HCT116 (cell line): ENCODE results near the gene EHF. TPM values are rescaled to one million over a fixed set of nuclear protein-coding genes. Genes with fewer than 3 reads are reported as not detected.

Experiments
- ATAC-seq: fragments of 200-7000 bp; cut with Tn5 transposase; 2 replicates; pipeline ENCODE4 v1.9.1; 2020; ENCODE audit warnings: mild to moderate bottlenecking, moderate library complexity
- BruUV-seq: library from RNA; stranded (reverse); fragments of 400-500 nt; replicated peaks from 2 replicates; lab custom pipeline; 2021; lab: Mats Ljungman, UMichigan
- CTCF ChIA-PET: fragments of 300-600 bp; sonication (Branson Sonifier 250); formaldehyde crosslinking; loops from one replicate; lab custom pipeline; 2021; ENCODE audit warnings: antibody characterized with exemption; lab: Charles Lee
- POLR2A ChIA-PET: fragments of 300-600, 350-600 bp; sonication (Branson Sonifier 250); formaldehyde crosslinking; loops from one replicate; lab custom pipeline; 2021; ENCODE audit warnings: antibody characterized with exemption; lab: Charles Lee
- RAD21 ChIA-PET, 2 experiments: fragments of 300-600 bp; sonication (Branson Sonifier 250); formaldehyde crosslinking; loops; one replicate each; lab custom pipeline; 2023; ENCODE audit warnings: low total read pairs in 2 of 2; ENCODE audit not compliant: uncharacterized antibody in 2 of 2, unreplicated experiment in 2 of 2, low non-redundant PET in 1 of 2; lab: Charles Lee
- DNase-seq: peaks from one replicate; pipeline ENCODE4 v3.0.0-alpha.2; 2010; ENCODE audit warnings: low read depth, low spot score
- H2AFZ ChIP-seq: fragments of 200-600 bp; shearing (Covaris generic), sonication (generic); 2 replicates; pipeline ENCODE4 v1.6.1; 2017; ENCODE audit warnings: low read depth, mixed run types, mixed read lengths, antibody characterized with exemption, low read length; ENCODE audit not compliant: poor library complexity, severe bottlenecking
- H3K27ac ChIP-seq: 2 replicates; pipeline ENCODE4 v1.5.1; 2012; ENCODE audit warnings: low read depth, low read length
- H3K27me3 ChIP-seq: fragments of 200-600 bp; sonication (generic); 2 replicates; pipeline ENCODE4 v1.6.1; 2016; ENCODE audit warnings: mixed run types, low read length, mixed read lengths; ENCODE audit not compliant: insufficient read depth
- H3K36me3 ChIP-seq, 2 experiments: fragments of 200-500 bp in 1 of 2; fragments of 200-600 bp in 1 of 2; sonication (Bioruptor generic) in 1 of 2; sonication (generic) in 1 of 2; 2 replicates each; pipeline versions ENCODE4 v1.5.1 to v1.6.1; 2014 to 2016; ENCODE audit warnings: low read length in 2 of 2, inconsistent platforms in 1 of 2, mixed read lengths in 1 of 2, mixed run types in 1 of 2; ENCODE audit not compliant: insufficient read depth in 2 of 2, control insufficient read depth in 1 of 2
- H3K4me1 ChIP-seq, 2 experiments: fragments of 200-600 bp in 1 of 2; sonication (generic) in 1 of 2; 2 replicates each; pipeline versions ENCODE4 v1.5.1 to v1.6.1; 2012 to 2017; ENCODE audit warnings: low read length in 2 of 2, inconsistent platforms in 1 of 2, mild to moderate bottlenecking in 1 of 2, mixed read lengths in 1 of 2, mixed run types in 1 of 2, moderate library complexity in 1 of 2; ENCODE audit not compliant: insufficient read depth in 2 of 2, control insufficient read depth in 1 of 2
- H3K4me2 ChIP-seq: fragments of 200-600 bp; sonication (generic); 2 replicates; pipeline ENCODE4 v1.6.1; 2017; ENCODE audit warnings: mixed run types, low read length, mixed read lengths
- H3K4me3 ChIP-seq, 2 experiments: fragments of 200-600 bp in 1 of 2; sonication (generic) in 1 of 2; replicated peaks in 1 of 2; 2 replicates each; pipeline ENCODE4 v1.5.1; 2011 to 2016; ENCODE audit warnings: low read length in 2 of 2, control low read depth in 1 of 2, low read depth in 1 of 2, mild to moderate bottlenecking in 1 of 2, mixed read lengths in 1 of 2, mixed run types in 1 of 2
- H3K79me2 ChIP-seq: fragments of 200-600 bp; sonication (generic); 2 replicates; pipeline ENCODE4 v1.6.1; 2017; ENCODE audit warnings: mild to moderate bottlenecking, mixed run types, low read length, moderate library complexity, mixed read lengths; ENCODE audit not compliant: insufficient read depth
- H3K9ac ChIP-seq: fragments of 200-600 bp; sonication (generic); 2 replicates; pipeline ENCODE4 v1.6.1; 2016; ENCODE audit warnings: low read length, mixed read lengths
- H3K9me2 ChIP-seq: fragments of 200-600 bp; sonication (generic), shearing (Covaris generic); 2 replicates; pipeline ENCODE4 v1.6.1; 2017; ENCODE audit warnings: mixed run types, mild to moderate bottlenecking, moderate library complexity; ENCODE audit not compliant: insufficient read depth
- H3K9me3 ChIP-seq, 2 experiments: fragments of 200-500 bp in 1 of 2; fragments of 200-600 bp in 1 of 2; sonication (Bioruptor generic) in 1 of 2; sonication (generic) in 1 of 2; 2 replicates each; pipeline ENCODE4 v1.6.1; 2014 to 2017; ENCODE audit warnings: low read length in 2 of 2, mixed read lengths in 2 of 2, inconsistent platforms in 1 of 2, low read depth in 1 of 2, mild to moderate bottlenecking in 1 of 2, mixed run types in 1 of 2, moderate library complexity in 1 of 2; ENCODE audit not compliant: control insufficient read depth in 1 of 2, insufficient read depth in 1 of 2
- H4K20me1 ChIP-seq: fragments of 200-600 bp; sonication (generic), shearing (Covaris generic); 2 replicates; pipeline ENCODE4 v1.6.1; 2017; ENCODE audit warnings: mixed run types, mild to moderate bottlenecking, moderate library complexity; ENCODE audit not compliant: insufficient read depth
- EGR1 ChIP-seq: IDR thresholded peaks from 2 replicates; pipeline ENCODE4 v1.6.1; 2012; ENCODE audit warnings: low read depth
- ELF1 ChIP-seq: IDR thresholded peaks from 2 replicates; pipeline ENCODE4 v1.6.1; 2012; ENCODE audit warnings: low read depth, borderline replicate concordance
- EZH2phosphoT487 ChIP-seq: fragments of 200-600 bp; IDR thresholded peaks from 2 replicates; pipeline ENCODE4 v1.6.1; 2018; ENCODE audit warnings: antibody characterized with exemption, borderline replicate concordance
- JUND ChIP-seq: IDR thresholded peaks from 2 replicates; pipeline ENCODE4 v1.6.1; 2012
- MAX ChIP-seq: IDR thresholded peaks from 2 replicates; pipeline ENCODE4 v1.6.1; 2012
- POLR2A ChIP-seq: IDR thresholded peaks from 2 replicates; pipeline ENCODE4 v1.7.0; 2011; ENCODE audit warnings: borderline replicate concordance; ENCODE audit not compliant: insufficient read depth, insufficient read length; ENCODE audit errors: extremely low read depth
- POLR2AphosphoS5 ChIP-seq: IDR thresholded peaks from 2 replicates; pipeline ENCODE4 v1.6.1; 2011; ENCODE audit warnings: mild to moderate bottlenecking, low read depth, low read length, moderate library complexity
- RAD21 ChIP-seq: IDR thresholded peaks from 2 replicates; pipeline ENCODE4 v1.6.1; 2012; ENCODE audit warnings: low read depth, mild to moderate bottlenecking
- REST ChIP-seq: IDR thresholded peaks from 2 replicates; pipeline ENCODE4 v1.6.1; 2012; ENCODE audit warnings: low read depth
- SIN3A ChIP-seq: IDR thresholded peaks from 2 replicates; pipeline ENCODE4 v1.6.1; 2012; ENCODE audit warnings: low read depth
- SRF ChIP-seq: IDR thresholded peaks from 2 replicates; pipeline ENCODE4 v1.6.1; 2012; ENCODE audit warnings: low read depth
- YY1 ChIP-seq: IDR thresholded peaks from 2 replicates; pipeline ENCODE4 v1.6.1; 2011; ENCODE audit warnings: low read length, low read depth, moderate library complexity, mild to moderate bottlenecking; ENCODE audit not compliant: insufficient replicate concordance; ENCODE audit errors: extremely low read depth
- ZFX ChIP-seq: fragments of 450-650 bp; IDR thresholded peaks from 2 replicates; pipeline ENCODE4 v1.6.1; 2017
- ZNF274 ChIP-seq: fragments of 200-500 bp; sonication (Bioruptor generic); IDR thresholded peaks from 2 replicates; pipeline ENCODE4 v1.6.1; 2014; ENCODE audit warnings: mild to moderate bottlenecking, low read depth, low read length, inconsistent platforms
- intact Hi-C: fragments of 100-400 bp; cut with micrococcal nuclease; formaldehyde crosslinking; loops from 2 replicates; pipeline ENCODE4 v1.10.0; 2022
- total RNA-seq: library from RNA; stranded (reverse); gene quantifications from one replicate; pipeline ENCODE4 v1.2.1, GENCODE V29; 2021; ENCODE audit not compliant: unreplicated experiment

The EHF gene
- total RNA-seq, 1 experiment from 2014 or later = 51.5 TPM

- Histone ChIP-seq H4K20me1 (no peaks in the 10 kb centered on the region), H3K27ac (peak overlapping the region; percentile 57), H3K9me3 (no peaks in the 10 kb centered on the region), H3K27me3 (no peaks in the 10 kb centered on the region), H3K4me2 (peak overlapping the region; percentile 32), H3K9ac (peak overlapping the region; percentile 31; the same call in 1 of the 2 replicates), H3K4me3 (no peak overlapping the region), H3K4me1 (peaks cover 39 to 96% of the 10 kb centered on the region in 2 experiments), H2AFZ (no peak overlapping the region), H3K36me3 (peaks cover 0 to 19% of the 10 kb centered on the region in 2 experiments; a peak in 1 of 4 replicates), H3K79me2 (peaks cover 55% of the 10 kb centered on the region), H3K9me2 (no peaks in the 10 kb centered on the region)
- CTCF ChIA-PET = interaction anchor here (0.7 kb wide), 1 partner anchor 10 kb away, joined by 3 read pairs; no protein-coding TSS in a partner anchor
- intact Hi-C loops = no loop called here
- POLR2A ChIA-PET = interaction anchor here (2.5 kb wide), 1 partner anchor 10 kb away, joined by 10 read pairs; no protein-coding TSS in a partner anchor
- ATAC-seq (no peak), DNase-seq (no peak)
- RAD21 ChIA-PET = no interaction called here
- no peak for TF ChIP-seq RAD21
- no peak for TF ChIP-seq JUND
- TF ChIP-seq ZFX = no peak
- TF ChIP-seq POLR2A = no peak
- no peak for TF ChIP-seq POLR2AphosphoS5
- no peak for TF ChIP-seq REST
- no peak for TF ChIP-seq EZH2phosphoT487
- no peak for TF ChIP-seq ZNF274
- TF ChIP-seq SRF = no peak
- no peak for TF ChIP-seq ELF1
- no peak for TF ChIP-seq EGR1
- TF ChIP-seq SIN3A = no peak
- no peak for TF ChIP-seq MAX
- TF ChIP-seq YY1 = no peak
- no TSS peak for BruUV-seq
Observed at GRCh38 chr11:34643846-34644245, 23.0 kb downstream of the EHF start.
